ENCODE results near the gene RPS6KA3. TPM values are rescaled to one million over a fixed set of nuclear protein-coding genes. Genes with fewer than 3 reads are reported as not detected.

RPS6KA3 gene
- total RNA-seq, 1 experiment from 2014 or later: 35.5 TPM

DNA sequence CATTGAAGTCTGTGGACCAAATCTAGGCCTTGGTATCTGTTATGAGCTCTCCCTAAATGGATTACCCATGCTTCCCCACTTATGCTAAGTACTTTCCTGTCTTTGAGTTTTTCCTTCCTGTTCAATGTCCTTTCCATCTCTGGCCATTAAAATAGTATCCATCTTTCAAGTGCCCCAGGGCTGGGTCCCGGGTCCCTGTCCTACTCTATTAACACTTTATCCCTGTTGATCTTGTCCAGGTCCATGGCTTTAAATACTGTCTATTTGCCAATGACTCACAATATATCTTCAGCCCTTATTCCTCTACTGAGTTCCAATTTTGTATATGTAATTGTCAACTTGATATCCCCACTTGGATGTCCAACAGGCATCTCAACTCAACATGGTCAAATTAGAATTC is 17.7 kb upstream of the RPS6KA3 start:
- no peaks in the 10 kb centered on the region for H3K27me3 ChIP-seq (ENCODE audit: insufficient read depth, low read length)
- ATAC-seq: no peak
- no peaks in the 10 kb centered on the region for H4K20me1 ChIP-seq (ENCODE audit: insufficient read depth)
- BruUV-seq (replicated peaks): no TSS peak
- H3K79me2 ChIP-seq (ENCODE audit: insufficient read depth, low read length): no peaks in the 10 kb centered on the region
- H3K36me3 ChIP-seq (ENCODE audit: control insufficient read depth in 1 of 2, insufficient read depth in 2 of 2, low read length in 2 of 2): no peaks in the 10 kb centered on the region
- no peak for DNase-seq (ENCODE audit: low read depth, low spot score)
- no peak overlapping the region for H3K4me3 ChIP-seq (replicated peaks in 1 of 2; ENCODE audit: low read depth in 1 of 2, low read length in 2 of 2)
- TF ChIP-seq CBX3 (IDR thresholded peaks at IDR 0.05; ENCODE audit: low read depth) (no peak), ZNF274 (IDR thresholded peaks at IDR 0.05; ENCODE audit: low read depth, low read length) (no peak), EZH2phosphoT487 (IDR thresholded peaks at IDR 0.05; ENCODE audit: borderline replicate concordance) (no peak), SP1 (IDR thresholded peaks at IDR 0.05; ENCODE audit: low read depth) (no peak), EZH2 (IDR thresholded peaks at IDR 0.05) (no peak), JUND (IDR thresholded peaks at IDR 0.05) (no peak), SIN3A (IDR thresholded peaks at IDR 0.05; ENCODE audit: low read depth) (no peak), ZFX (IDR thresholded peaks at IDR 0.05) (no peak), EGR1 (IDR thresholded peaks at IDR 0.05; ENCODE audit: low read depth) (no peak), POLR2A (IDR thresholded peaks at IDR 0.05; ENCODE audit: borderline replicate concordance, extremely low read depth, insufficient read depth, insufficient read length) (no peak)
- intact Hi-C loops (cut with micrococcal nuclease): no loop called here
- H3K27ac ChIP-seq (ENCODE audit: low read depth, low read length): no peak overlapping the region
- CTCF ChIA-PET: no interaction called here
- RAD21 ChIA-PET (ENCODE audit: low non-redundant PET in 1 of 2, low total read pairs in 2 of 2, uncharacterized antibody in 2 of 2, unreplicated experiment in 2 of 2): no interaction called here
- H3K9me3 ChIP-seq (ENCODE audit: control insufficient read depth in 1 of 2, insufficient read depth in 1 of 2, low read depth in 1 of 2, low read length in 2 of 2): no peaks in the 10 kb centered on the region
- no peaks in the 10 kb centered on the region for H3K9me2 ChIP-seq (ENCODE audit: insufficient read depth)
- H3K9ac ChIP-seq (ENCODE audit: low read length): no peak overlapping the region
- H3K4me2 ChIP-seq (ENCODE audit: low read length): no peak overlapping the region
- no peak overlapping the region for H2AFZ ChIP-seq (ENCODE audit: low read depth, low read length, poor library complexity, severe bottlenecking)
- POLR2A ChIA-PET: no interaction called here
- H3K4me1 ChIP-seq (ENCODE audit: control insufficient read depth in 1 of 2, insufficient read depth in 2 of 2, low read length in 2 of 2): no peaks in the 10 kb centered on the region

DNA sequence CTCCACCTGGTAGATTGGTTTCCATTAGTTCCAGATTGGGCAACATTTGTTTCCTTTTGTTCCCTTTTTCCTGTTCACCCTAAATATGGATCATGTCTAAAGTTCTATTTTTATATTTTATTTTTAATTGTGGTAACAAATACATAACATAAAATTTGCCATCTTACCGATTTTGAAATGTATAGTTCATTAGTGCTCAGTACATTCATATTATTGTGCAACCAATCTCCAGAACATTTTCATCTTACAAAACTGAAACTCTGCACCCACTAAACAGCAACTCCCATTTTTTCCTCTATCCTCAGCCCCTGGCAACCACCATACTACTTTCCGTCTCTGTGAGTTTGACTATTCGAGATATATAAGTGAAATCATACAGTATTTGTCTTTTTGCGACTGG is 14.2 kb upstream of the RPS6KA3 start:
- DNase-seq (ENCODE audit: low read depth, low spot score) (no peak), ATAC-seq (no peak)
- ChIA-PET POLR2A (no interaction called here), CTCF (no interaction called here), RAD21 (ENCODE audit: low non-redundant PET in 1 of 2, low total read pairs in 2 of 2, uncharacterized antibody in 2 of 2, unreplicated experiment in 2 of 2) (no interaction called here)
- no peak overlapping the region for H3K4me2 ChIP-seq (ENCODE audit: low read length)
- H4K20me1 ChIP-seq (ENCODE audit: insufficient read depth): no peaks in the 10 kb centered on the region
- no peak overlapping the region for H2AFZ ChIP-seq (ENCODE audit: low read depth, low read length, poor library complexity, severe bottlenecking)
- TF ChIP-seq, protein P1, sequence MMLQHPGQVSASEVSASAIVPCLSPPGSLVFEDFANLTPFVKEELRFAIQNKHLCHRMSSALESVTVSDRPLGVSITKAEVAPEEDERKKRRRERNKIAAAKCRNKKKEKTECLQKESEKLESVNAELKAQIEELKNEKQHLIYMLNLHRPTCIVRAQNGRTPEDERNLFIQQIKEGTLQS (IDR thresholded peaks at IDR 0.05): no peak
- TF ChIP-seq EZH2 (IDR thresholded peaks at IDR 0.05): no peak
- TF ChIP-seq, protein P2, sequence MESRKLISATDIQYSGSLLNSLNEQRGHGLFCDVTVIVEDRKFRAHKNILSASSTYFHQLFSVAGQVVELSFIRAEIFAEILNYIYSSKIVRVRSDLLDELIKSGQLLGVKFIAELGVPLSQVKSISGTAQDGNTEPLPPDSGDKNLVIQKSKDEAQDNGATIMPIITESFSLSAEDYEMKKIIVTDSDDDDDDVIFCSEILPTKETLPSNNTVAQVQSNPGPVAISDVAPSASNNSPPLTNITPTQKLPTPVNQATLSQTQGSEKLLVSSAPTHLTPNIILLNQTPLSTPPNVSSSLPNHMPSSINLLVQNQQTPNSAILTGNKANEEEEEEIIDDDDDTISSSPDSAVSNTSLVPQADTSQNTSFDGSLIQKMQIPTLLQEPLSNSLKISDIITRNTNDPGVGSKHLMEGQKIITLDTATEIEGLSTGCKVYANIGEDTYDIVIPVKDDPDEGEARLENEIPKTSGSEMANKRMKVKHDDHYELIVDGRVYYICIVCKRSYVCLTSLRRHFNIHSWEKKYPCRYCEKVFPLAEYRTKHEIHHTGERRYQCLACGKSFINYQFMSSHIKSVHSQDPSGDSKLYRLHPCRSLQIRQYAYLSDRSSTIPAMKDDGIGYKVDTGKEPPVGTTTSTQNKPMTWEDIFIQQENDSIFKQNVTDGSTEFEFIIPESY (IDR thresholded peaks at IDR 0.05; ENCODE audit: extremely low read depth, insufficient replicate concordance, low read length): no peak
- no peak for TF ChIP-seq JUND (IDR thresholded peaks at IDR 0.05)
- no peak for TF ChIP-seq POLR2A (IDR thresholded peaks at IDR 0.05; ENCODE audit: borderline replicate concordance, extremely low read depth, insufficient read depth, insufficient read length)
- no peak for TF ChIP-seq CEBPB (IDR thresholded peaks at IDR 0.05; ENCODE audit: low read depth)
- no peak for TF ChIP-seq SRF (IDR thresholded peaks at IDR 0.05; ENCODE audit: low read depth)
- no peak for TF ChIP-seq ZNF274 (IDR thresholded peaks at IDR 0.05; ENCODE audit: low read depth, low read length)
- TF ChIP-seq, protein P3, sequence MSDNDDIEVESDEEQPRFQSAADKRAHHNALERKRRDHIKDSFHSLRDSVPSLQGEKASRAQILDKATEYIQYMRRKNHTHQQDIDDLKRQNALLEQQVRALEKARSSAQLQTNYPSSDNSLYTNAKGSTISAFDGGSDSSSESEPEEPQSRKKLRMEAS (IDR thresholded peaks at IDR 0.05): no peak
- no peak overlapping the region for H3K4me3 ChIP-seq (replicated peaks in 1 of 2; ENCODE audit: low read depth in 1 of 2, low read length in 2 of 2)
- H3K4me1 ChIP-seq (ENCODE audit: control insufficient read depth in 1 of 2, insufficient read depth in 2 of 2, low read length in 2 of 2): no peaks in the 10 kb centered on the region
- H3K79me2 ChIP-seq (ENCODE audit: insufficient read depth, low read length): no peaks in the 10 kb centered on the region
- no peak overlapping the region for H3K27ac ChIP-seq (ENCODE audit: low read depth, low read length)
- intact Hi-C loops (cut with micrococcal nuclease): no loop called here
- H3K9me2 ChIP-seq (ENCODE audit: insufficient read depth): no peaks in the 10 kb centered on the region
- no peak overlapping the region for H3K9ac ChIP-seq (ENCODE audit: low read length)
- no peaks in the 10 kb centered on the region for H3K36me3 ChIP-seq (ENCODE audit: control insufficient read depth in 1 of 2, insufficient read depth in 2 of 2, low read length in 2 of 2)
- no TSS peak for BruUV-seq (replicated peaks)
- H3K9me3 ChIP-seq (ENCODE audit: control insufficient read depth in 1 of 2, insufficient read depth in 1 of 2, low read depth in 1 of 2, low read length in 2 of 2): no peaks in the 10 kb centered on the region
- no peaks in the 10 kb centered on the region for H3K27me3 ChIP-seq (ENCODE audit: insufficient read depth, low read length)

Measured in HCT116 (cell line).